Measurements from ENCODE around the gene MSANTD1. TPM values are rescaled to one million over a fixed set of nuclear protein-coding genes. Genes with fewer than 3 reads are reported as not detected.
A peak's percentile ranks its signal among the peaks of the same experiment; 100 is the strongest.

Gene MSANTD1
- total RNA-seq: 1.9 TPM
- long read RNA-seq, partial matches to known transcripts: 0 of 2 reads
- long read RNA-seq, other reads (novel, unspliced or antisense): 1 of 2 reads

- intact Hi-C loops (cut with DNase I): no loop called here
- ATAC-seq: no peak
Measured at GRCh38 chr4:3248811-3249661, at the start of gene MSANTD1. TSS of gene MSANTD1 (plus strand) at chr4:3249159. CDS start at chr4:3249223, 64 bp downstream.

GRCh38 chr4:3199653-3200422 is 49.1 kb upstream of the MSANTD1 start:
- Histone ChIP-seq H3K4me3 (no peak overlapping the region), H3K4me1 (peaks cover 32% of the 10 kb centered on the region), H3K27ac (no peak overlapping the region), H3K36me3 (peaks cover 69% of the 10 kb centered on the region), H3K9me3 (no peaks in the 10 kb centered on the region), H3K27me3 (ENCODE audit: low read depth) (no peaks in the 10 kb centered on the region)
- TF ChIP-seq, protein P1, sequence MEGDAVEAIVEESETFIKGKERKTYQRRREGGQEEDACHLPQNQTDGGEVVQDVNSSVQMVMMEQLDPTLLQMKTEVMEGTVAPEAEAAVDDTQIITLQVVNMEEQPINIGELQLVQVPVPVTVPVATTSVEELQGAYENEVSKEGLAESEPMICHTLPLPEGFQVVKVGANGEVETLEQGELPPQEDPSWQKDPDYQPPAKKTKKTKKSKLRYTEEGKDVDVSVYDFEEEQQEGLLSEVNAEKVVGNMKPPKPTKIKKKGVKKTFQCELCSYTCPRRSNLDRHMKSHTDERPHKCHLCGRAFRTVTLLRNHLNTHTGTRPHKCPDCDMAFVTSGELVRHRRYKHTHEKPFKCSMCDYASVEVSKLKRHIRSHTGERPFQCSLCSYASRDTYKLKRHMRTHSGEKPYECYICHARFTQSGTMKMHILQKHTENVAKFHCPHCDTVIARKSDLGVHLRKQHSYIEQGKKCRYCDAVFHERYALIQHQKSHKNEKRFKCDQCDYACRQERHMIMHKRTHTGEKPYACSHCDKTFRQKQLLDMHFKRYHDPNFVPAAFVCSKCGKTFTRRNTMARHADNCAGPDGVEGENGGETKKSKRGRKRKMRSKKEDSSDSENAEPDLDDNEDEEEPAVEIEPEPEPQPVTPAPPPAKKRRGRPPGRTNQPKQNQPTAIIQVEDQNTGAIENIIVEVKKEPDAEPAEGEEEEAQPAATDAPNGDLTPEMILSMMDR (IDR thresholded peaks at IDR 0.05): no peak
- DNase-seq: no peak
- intact Hi-C loops (cut with DNase I): no loop called here
- ATAC-seq: peak in 1 of 2 donors; percentile 37

More at GRCh38 chr4:3248811-3249661, at the start of gene MSANTD1:
- no peak for DNase-seq
- H3K27ac ChIP-seq: no peak within 1 kb of the TSS
- no peaks in the 10 kb centered on the region for H3K9me3 ChIP-seq
- H3K4me3 ChIP-seq: no peak within 1 kb of the TSS
- H3K4me1 ChIP-seq: no peaks in the 10 kb centered on the region
- H3K27me3 ChIP-seq (ENCODE audit: low read depth): no peaks in the 10 kb centered on the region
- TF ChIP-seq, protein P1 (IDR thresholded peaks at IDR 0.05): no peak
- H3K36me3 ChIP-seq: no peaks in the 10 kb centered on the region

GRCh38 chr4:3200423-3201090 is 48.4 kb upstream of the MSANTD1 start:
- H3K27me3 ChIP-seq (ENCODE audit: low read depth): no peaks in the 10 kb centered on the region
- peaks cover 36% of the 10 kb centered on the region for H3K4me1 ChIP-seq
- DNase-seq (no peak), ATAC-seq (no peak)
- H3K36me3 ChIP-seq: peaks cover 66% of the 10 kb centered on the region
- no peak overlapping the region for H3K4me3 ChIP-seq
- H3K27ac ChIP-seq: no peak overlapping the region
- intact Hi-C loops (cut with DNase I): no loop called here
- TF ChIP-seq, protein P1 (IDR thresholded peaks at IDR 0.05): no peak
- H3K9me3 ChIP-seq: no peaks in the 10 kb centered on the region

DNA sequence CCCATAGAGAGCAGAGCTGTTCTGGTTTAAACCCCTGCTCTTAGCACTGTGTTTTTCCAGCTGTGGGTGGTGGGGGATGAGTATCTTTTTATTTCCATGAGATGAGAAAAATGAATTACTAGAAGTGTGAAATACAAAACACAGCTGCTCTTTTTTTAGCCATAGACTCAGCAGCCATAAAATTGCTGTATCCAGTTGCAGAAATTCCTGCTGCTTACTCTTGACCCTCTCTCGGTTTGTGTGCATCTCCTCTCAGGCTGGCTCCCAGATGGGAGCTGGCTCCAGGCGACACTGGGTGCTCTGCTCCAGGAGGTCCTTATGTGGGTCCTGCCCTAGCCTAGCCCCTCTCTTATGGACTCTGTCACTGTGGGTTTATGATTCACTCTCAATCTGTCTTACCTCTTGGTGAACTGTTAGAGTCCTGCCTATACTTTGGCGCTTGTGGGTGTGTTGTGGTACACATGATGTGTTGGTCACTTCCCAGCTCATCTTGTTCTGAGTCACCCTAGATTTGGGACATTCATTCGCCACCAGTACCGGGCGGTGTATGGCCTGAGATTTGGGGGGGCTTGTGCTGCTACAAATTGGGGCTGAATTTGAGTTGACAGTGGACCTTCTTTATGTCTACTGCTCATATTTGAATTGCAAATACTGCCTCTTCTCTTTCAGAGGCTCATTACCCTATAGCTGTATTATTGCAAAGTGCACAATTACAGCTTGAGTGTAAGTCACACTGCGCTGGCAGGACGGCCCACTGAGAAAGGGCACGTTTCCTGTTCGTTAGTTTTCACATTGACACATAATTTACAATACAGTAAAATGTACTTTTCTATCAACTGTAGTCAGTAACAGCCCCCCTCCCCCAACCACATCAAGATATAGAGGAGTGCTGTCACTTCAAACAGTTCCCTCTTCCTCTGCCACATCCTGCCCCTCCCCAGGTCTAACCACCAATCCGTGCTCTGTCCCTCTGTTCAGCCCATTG is 46.9 kb upstream of the MSANTD1 start:
- DNase-seq (no peak), ATAC-seq (peak; percentile 65 to 67)
- Histone ChIP-seq H3K9me3 (no peaks in the 10 kb centered on the region), H3K27ac (peak overlapping the region; percentile 63), H3K27me3 (ENCODE audit: low read depth) (no peaks in the 10 kb centered on the region), H3K36me3 (peaks cover 66% of the 10 kb centered on the region), H3K4me1 (peaks cover 40% of the 10 kb centered on the region), H3K4me3 (no peak overlapping the region)
- TF ChIP-seq, protein P1 (IDR thresholded peaks at IDR 0.05): no peak
- intact Hi-C loops (cut with DNase I): no loop called here
